ENCODE results near the gene PTPRN2.

PTPRN2 gene

DNA sequence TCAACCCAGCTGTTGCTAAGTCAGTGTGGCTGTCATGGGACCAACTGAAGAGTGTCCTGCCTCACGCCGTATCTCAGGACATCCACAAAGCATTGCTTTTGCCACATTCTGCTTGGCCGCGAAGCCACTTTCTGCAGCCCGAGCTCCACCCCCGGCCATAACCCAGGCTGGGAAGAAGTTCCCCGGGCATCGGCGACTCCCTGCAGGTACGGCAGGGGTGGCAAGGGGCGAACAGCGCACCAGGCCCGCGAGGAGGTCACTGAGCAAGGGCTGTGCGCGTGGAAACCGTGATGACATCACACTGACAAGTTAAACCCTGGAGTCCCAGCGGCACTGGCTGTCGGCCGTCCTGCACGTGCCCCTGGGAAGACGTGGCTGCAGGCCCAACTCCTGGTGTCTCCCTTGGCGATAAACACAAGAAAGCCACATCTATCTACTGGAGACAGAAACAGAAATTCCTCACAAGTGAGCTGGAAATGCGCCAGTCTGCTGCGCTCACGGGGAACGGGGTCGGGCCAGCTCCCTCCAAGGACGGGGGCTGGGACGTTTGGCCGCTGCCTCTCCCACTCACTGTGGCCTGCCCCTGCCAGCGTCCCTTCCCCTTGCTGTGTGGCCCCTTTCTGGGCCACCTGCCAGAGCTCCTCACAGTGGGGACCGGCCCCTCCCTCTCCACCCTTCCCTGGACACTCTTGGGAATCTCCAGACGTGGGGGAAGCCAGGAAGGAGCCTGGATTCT, 924.5 kb downstream of the PTPRN2 start:
- no peak for DNase-seq (ENCODE audit: low spot score)

DNA sequence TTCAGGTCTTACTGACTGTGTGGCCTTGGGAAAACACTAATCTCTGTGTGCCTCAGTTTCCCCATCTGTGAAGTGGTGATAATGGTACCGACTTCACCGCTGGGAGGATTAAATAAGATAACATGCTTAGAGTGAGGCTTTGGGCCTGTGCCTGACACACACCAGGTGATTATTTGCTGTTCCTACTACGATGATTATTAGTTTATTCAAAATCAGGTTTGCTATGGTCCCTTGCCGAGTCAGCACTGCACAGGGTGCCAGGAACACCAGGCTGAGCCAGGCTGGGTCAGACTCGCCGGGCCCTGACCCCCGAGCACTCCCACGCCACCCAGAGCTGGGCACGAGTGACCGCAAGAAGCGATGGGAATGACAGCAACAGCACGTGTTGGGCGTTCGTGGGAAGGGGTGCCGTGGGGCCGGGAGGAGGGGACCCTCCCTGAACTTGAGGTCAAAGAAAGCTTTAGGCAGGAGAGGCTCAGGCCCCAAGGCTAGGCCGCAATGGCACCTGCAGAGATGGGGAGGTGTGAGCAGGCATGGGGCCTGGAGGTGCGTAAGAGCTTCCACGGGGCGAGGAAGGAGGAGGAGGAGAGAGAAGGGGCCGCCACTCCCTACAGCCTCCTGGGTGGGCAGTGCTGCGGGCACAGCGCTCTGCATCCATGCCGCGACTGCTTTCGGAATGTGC, 925.4 kb downstream of the PTPRN2 start:
- DNase-seq (ENCODE audit: low spot score), result no peak

DNA sequence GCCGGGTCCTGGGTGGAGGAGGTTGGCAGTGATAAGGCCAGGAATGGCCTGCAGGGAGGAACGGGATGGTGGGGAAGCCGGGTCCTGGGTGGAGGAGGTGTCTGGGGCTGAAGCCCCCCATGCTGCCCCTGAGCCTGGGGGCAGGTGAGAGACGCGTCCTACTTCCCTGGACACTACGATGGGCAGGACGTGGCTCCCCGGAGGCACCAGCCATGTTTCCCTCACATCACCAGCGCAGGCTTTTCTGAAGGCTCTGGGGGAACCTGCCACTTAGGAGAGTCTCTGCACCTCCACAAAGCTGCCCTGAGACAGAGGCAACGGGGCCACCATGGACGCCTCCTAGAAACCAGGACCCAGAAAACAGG, 926.0 kb downstream of the PTPRN2 start:
- no peak for DNase-seq (ENCODE audit: low spot score)

DNA sequence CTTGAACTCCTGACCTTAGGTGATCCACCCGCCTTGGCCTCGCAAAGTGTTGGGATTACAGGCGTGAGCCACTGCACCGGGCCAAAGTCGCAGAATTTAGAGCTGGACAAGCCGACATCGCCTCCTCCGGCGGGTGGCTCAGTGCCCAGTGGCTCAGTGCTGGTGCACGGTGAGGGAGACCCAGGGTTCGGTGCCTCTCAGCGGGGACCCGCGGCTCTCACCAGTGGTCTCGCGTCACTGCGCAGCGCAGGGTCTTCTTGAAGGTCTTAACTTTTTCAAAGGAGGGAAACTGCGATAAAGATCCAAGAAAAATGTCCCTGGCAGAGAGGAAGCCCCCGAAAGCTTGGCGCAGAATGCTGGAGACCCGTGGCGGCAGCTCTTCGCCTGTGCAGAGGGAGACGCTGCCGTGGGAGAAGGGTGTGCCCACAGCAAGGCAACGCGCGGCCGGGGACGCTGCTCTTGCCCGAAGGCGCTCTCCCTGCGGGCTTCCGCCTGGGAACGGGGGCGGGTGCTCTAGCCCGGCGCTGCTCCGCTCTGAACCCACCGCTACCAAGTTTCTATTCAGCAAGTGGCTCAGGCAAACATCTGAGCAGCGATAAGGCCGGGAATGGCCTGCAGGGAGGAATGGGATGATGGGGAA, 926.5 kb downstream of the PTPRN2 start:
- DNase-seq (ENCODE audit: low spot score), result no peak

DNA sequence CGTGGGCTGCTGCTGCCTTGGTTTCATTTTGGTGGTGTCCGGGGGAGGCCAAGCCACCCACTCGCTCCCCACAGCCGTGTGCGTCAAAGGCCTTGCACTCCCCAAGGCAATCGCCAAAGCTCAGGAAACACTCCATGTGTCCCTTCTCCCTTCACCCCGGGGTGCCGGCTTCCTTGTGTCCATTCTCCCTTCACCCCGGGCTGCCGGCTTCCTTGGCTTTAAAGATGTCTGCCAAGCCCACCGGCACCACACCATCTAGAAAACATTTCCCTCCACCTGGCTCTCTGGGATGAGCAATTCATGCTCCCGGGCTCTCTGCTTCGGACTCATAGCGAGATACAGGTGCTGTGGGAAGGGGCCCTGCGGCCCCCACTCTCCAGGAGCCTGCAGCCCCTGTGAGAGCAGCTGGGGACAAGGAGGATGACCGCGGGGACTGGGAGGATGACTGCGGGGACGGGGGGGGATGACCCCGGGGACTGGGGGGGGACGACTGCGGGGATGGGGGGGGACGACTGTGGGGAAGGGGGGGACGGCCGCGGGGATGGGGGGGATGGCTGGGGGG, 928.7 kb downstream of the PTPRN2 start:
- no peak for DNase-seq (ENCODE audit: low spot score)

DNA sequence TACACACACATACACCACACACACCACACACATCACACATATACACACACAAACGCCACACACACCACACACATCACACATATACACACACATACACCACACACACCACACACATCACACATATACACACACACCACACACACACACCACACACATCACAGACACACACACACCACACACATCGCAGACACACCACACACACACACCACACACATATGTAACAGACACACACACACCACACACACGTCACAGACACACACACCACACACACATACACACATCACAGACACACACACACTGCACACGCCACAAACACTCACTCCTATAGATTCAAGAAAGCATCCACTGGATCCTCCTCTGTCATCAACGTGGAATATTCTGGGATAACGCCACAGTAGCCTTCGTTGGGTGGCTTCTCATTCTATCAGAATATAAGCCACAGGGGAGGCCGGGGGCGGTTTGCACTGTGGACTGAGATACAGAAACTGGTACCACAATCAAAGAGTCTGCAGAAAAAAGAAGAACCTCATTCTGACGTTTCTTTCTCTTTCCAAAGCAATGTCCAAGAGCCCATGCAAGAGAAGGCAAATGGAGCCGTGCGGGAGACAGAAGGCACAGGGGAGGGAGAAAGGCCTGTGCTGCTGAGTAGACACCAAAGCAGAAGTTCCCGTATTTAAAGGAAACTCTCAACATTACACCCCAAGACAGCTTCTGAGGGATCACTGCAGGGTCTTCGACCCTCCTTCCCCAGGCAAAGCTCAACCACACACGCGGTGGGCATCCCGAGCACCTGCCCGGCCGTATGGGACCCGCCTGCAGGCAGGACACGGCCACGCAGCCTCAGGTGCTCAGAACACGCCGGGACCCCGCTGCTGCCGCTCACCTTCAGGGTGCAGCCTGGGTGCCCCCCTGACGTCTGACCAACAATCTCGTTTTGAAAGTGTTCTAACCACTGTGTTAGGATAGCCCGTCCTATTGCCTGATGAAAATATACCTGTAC, 929.6 kb downstream of the PTPRN2 start:
- no peak for DNase-seq (ENCODE audit: low spot score)

DNA sequence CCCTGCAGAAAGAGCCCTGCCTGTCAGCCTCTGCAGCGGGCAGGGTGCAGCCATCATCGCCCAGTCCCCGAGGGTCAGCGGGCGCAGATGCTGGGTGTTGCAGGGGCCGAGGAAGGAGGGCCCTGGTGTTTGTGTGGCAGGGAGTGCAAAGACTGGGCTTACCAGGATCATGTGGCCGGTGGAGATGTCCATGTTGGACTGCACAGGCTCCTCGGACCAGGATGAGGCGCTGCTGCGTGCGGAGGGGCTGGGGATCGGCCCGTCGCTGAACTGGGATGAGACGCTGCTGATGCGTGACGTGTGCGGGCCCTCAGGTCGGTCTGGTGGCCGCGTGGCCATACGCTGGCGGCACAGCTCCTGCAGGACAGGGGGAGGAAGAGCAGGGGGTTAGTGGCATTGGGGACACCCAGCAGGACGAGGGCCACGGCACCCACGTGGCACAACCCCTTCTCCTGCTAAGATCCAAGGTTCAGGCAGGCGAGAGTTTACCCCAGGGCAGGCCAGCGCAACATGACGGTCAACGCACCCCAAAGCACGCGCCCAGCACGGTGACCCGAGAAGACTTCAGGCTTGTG, 931.3 kb downstream of the PTPRN2 start:
- no peak for DNase-seq (ENCODE audit: low spot score)

DNA sequence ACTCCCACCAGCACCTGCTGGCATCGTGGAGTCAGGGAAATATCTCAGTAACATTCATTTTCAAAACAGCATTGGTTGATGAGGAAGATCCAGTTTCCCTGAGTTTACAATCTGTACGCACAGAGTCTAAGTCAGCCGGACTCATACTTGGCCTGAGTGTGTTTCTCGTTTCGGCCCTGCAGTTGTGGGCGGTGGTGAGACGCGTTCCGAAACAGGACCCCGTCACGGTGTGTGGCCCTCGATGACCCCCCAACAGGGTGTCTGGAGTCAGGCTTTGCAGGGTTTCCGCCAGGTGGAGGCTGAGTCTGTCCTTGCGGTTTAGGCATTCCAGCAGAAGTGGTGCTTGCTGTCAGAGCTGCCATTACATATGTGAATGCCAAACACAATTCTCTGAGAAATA, 933.3 kb downstream of the PTPRN2 start:
- DNase-seq (ENCODE audit: low spot score), result no peak

DNA sequence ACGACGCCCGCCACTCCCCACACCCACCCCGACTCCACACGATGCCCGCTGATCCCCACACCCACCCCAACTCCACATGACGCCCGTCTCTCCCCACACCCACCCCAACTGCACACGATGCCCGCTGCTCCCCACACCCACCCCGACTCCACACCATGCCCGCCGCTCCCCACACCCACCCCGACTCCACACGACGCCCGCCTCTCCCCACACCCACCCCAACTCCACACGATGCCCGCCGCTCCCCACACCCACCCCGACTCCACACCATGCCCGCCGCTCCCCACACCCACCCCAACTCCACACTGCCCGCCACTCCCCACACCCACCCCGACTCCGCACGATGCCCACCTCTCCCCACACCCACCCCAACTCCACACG, 933.8 kb downstream of the PTPRN2 start:
- no peak for DNase-seq (ENCODE audit: low spot score)

DNA sequence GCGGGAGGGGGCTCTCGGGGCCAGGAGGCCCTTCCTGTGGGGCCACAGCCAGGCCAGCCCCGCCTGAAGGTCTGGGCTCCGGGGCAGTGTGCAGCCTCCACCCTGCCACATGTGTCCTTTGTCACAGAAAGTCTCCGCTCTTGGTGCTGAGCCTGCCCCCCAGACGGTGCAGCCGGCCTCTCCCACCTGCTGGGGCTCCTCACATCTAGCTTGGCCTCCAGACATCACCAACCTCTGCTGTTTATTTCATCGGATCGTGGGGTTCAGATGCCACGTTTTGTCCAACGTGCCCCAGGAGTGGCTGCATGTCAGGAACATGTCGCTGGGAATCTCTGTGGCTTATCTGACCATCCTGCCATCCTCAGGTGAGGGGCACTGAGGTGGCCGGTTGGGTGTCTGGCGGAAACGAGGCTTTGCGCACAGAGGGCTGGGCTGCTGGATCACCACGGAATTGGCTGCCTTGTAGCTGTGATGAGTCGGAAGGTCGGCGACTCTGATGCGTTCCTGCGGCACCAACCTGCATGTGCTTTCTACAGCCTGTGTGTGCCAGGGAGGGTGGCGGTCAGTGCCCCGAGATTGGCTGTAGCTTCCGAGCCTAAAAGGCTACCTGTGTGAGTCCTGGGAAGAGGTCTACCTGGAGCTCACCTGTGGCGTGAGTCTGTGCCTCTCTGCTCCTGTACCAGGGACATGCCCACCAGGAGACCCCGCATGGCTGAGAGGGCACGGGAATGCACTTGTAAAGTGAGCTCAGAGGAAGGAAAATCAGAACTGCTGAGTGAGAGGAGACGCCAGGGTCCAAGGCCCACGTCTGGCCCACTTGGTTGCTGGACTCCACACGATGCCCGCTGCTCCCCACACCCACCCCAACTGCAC, 934.4 kb downstream of the PTPRN2 start:
- no peak for DNase-seq (ENCODE audit: low spot score)

DNA sequence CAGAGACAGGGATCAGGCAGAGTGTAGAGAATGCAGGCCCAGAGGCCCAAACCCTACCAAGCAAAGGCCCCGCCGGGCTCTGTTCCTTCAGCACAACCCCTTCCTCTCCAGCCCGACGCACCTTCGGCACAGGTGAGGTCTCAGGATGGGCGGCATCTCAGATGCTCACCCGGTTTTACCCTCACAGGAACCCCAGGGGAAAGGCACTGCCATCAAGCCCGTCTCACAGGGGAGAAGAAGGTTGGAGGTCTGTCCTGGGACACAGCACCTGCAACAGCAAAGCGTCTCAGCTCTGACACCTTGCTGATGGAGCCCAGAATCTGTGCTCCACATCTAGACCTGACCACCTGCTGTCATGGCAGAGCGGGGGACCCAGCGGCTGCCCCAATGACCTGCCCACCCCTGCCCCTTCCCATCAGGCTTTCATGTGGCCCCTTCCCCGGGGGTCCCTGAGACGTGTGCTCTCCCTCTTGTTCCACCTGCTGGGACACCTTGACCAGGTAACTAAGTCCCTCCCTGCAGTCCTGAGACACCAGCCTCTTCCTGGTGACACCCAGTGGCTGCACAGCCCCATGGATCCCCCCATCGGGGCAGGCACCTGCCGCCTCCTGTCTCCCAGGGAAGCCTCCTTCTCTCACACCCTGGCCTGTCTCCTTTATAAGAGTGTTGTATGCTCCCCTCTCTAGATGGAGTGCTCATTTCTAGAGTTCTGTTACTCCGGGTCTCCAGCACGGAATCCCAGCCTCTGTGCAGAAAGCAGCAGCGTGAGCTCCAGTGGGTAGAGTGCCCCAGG, 935.3 kb downstream of the PTPRN2 start:
- no peak for DNase-seq (ENCODE audit: low spot score)

DNA sequence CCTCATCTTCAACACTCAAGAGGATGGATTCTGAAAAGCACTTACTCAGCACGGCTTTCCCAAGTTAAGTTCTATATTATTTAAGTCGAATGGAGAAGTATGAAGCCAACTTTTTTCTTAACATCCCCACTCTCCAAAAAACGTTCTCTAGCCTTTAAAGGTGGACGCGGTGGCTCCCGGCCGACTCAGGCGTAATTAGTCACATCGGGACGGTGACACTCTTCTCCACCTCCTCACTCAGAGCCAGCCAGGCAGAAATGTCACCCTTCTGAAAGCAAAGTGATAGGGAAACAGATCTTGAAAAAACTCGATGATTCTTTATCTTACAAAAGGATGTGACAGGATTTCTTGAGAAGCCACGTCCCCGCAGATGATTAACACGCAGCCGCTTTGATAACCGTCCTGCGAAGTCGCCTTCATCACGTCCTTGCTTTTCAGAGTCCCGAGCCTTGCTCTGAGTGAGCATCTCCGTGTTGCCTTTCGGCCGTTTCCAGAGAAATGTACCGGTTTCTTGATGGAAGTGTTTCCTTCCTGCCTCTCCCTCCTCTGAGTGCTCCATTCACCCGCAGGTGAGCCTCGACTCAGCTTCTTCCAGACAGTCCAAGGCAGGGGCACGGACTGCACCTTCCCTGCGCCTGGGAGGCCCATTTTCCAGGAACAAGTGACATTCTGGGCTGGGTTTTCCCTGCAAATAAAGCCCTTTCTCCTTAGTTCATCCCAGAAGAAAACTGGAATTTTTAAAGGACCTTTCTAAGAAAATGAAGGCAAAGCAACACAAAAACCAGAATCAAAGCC, 936.1 kb downstream of the PTPRN2 start:
- no peak for DNase-seq (ENCODE audit: low spot score)

DNA sequence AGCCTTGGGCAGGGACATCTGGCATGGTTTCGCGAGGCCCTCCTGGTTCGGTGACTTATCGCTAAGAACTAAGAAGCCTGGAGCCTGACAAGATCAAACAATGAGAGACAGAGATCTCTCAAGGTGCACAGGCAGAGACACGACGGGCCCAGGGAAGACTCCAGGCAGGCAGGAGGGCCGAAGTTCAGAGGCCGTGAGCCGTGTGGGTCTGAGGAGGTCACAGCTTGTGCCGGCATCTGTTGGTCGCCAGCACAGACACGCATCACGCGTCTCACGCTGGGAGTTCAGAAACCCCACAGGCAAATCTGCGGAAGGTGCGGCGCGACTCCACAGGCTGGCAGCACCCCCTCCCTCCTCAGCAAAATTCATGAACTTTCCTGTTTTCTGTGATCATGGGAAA, 936.8 kb downstream of the PTPRN2 start:
- no peak for DNase-seq (ENCODE audit: low spot score)

DNA sequence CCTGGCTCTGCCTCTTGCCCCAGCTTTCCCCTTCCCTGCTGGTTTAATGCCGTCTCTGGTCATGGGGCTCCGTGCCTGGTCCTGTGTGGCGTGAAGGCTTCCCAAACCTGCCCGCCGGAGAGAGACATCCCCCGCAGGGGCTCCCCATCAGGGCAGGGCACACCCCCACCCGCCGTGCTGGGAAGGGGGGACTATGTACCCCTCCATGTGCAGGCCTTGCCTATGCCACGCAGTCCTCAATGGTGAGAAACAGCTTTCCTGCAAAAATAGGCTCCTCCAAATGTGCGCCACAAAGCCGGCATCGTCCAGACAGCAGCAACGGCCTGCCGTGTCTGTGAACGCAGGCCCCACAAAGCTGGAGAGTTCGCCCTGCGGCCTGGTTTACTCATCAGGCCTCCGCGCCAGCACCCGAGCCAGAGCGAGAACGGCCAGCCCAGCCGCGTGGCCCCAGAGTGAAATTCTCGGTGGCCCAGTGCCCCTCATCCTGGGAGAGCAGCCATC, 937.4 kb downstream of the PTPRN2 start:
- DNase-seq (ENCODE audit: low spot score), result no peak

DNA sequence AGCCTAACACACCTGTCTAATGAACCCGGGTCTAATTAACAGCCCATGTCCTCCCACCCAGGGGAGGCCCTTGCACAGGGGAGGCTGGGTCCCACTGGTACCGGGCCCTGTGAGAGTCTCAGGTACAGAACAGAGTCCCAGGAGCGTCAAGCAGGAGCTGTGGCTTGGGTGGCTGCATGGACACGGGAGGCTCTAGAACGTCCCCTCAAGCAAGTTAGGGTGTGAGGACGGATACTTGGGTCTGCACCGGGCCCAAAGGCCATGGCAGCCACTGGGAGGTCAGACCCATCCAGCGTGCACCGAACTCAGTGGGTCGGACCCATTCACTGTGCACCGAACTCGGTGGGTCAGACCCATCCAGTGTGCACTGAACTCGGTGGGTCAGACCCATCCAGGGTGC, 941.1 kb downstream of the PTPRN2 start:
- no peak for DNase-seq (ENCODE audit: low spot score)

DNA sequence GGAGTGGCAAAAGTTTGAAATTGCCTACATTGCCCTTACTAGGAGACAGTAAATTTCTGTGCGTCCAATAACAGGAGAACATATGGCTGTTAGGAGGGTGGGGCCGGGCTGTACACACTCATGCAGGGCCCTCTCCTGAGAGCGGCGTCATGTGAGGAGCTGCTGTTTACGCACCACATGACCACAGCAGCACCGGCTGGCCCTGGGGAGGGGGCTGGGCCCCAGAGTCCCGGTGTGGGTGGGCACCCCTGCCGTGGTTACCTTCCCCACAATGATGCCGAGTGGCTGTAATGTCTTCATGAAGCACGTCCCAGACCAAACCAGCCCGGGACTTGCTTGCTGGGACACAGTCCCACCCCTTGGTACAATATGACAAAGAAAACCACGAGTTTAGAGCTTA, 942.1 kb downstream of the PTPRN2 start:
- no peak for DNase-seq (ENCODE audit: low spot score)

DNA sequence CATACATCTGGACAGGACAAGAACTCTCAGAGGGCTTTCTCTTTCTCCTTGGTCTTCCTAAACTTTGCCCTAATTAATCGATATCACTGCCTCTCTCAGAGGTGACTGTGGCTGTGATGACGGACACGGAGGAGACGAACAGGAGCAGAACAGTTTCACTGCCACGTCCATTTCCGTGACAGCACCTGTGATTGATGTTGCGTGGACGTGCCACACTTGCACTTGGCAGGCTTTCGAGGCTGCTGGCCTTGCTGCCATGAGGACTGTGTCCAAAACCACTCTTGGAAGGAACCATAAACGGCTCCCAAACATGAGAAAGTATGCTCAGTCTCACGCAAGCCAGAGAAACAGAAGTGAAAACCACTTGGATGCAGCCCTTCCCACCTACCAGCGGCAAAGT, 942.7 kb downstream of the PTPRN2 start:
- no peak for DNase-seq (ENCODE audit: low spot score)

DNA sequence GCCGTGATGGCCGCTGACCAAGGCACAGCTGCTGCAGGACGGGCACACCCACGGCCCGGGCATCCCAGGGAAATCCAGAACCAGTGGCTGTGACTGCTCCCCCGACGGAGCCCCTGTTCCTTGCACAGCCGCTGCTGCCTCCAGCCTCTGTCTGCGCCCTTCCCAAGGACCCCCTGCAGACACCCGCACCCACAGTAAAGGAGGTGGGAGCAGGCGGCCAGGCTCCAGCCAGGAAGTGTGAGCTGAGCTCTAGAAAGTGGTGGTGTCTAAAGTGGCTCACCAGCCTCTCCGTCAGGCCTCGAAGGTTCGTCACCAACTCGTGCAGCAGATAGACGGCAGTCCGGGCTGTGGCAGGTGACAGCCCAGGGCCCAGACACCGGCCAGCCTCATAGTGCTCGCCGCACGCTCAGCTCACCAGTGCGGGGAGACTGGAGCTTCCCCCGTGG, 944.1 kb downstream of the PTPRN2 start:
- no peak for DNase-seq (ENCODE audit: low spot score)

DNA sequence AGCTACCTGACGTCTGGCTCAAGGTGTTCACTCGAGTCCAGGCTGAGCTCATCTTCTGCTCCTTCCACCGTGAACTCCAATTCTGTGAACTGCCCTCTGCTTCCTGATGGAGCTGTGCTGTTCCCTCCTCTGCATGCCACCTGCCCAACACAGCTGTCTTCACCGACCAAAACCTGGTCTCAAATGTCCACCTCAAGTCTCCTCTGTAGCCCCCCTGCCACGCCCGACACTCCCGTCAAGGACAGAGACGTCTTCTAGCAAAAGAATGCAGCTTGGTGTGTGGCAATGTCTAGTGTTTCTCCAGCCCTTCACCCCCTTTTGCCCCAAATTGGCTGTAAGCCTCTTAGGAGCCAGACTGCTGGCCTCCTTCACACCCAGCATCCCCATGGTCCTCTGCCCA, 945.8 kb downstream of the PTPRN2 start:
- DNase-seq (ENCODE audit: low spot score), result no peak
